CD4-positive, alpha-beta T cell treated with Interleukin-15 for 1 hour (primary cell): ENCODE data around the gene ADAMTS17.

Source experiments
- DNase-seq: peaks from one replicate; pipeline ENCODE4 v3.0.0-alpha.2; 2020

ADAMTS17 gene

GRCh38 chr15:100245855-100246254, 95.9 kb downstream of the ADAMTS17 start:
- no peak for DNase-seq

GRCh38 chr15:100245487-100245820, 96.3 kb downstream of the ADAMTS17 start:
- DNase-seq, result no peak

- DNase-seq, result no peak
These were observed 96.8 kb downstream of the ADAMTS17 start for GRCh38 chr15:100244796-100245486.

- DNase-seq, result no peak
These were observed 98.8 kb downstream of the ADAMTS17 start for GRCh38 chr15:100242989-100243388.

GRCh38 chr15:100241572-100242482, 99.9 kb downstream of the ADAMTS17 start:
- no peak for DNase-seq

GRCh38 chr15:100236981-100237720, 104.6 kb downstream of the ADAMTS17 start:
- no peak for DNase-seq

- DNase-seq, result no peak
These were observed 106.7 kb downstream of the ADAMTS17 start for GRCh38 chr15:100235030-100235617.

GRCh38 chr15:100234158-100235029, 107.4 kb downstream of the ADAMTS17 start:
- no peak for DNase-seq

GRCh38 chr15:100230784-100231183, 111.0 kb downstream of the ADAMTS17 start:
- no peak for DNase-seq

GRCh38 chr15:100229181-100230163, 112.3 kb downstream of the ADAMTS17 start:
- no peak for DNase-seq

- DNase-seq, result no peak
These were observed 114.0 kb downstream of the ADAMTS17 start for GRCh38 chr15:100227781-100228180.

GRCh38 chr15:100226107-100226506, 115.7 kb downstream of the ADAMTS17 start:
- no peak for DNase-seq

GRCh38 chr15:100224206-100225185, 117.3 kb downstream of the ADAMTS17 start:
- no peak for DNase-seq

- no peak for DNase-seq
These were observed 119.4 kb downstream of the ADAMTS17 start for GRCh38 chr15:100222349-100222715.

GRCh38 chr15:100221471-100222348, 120.1 kb downstream of the ADAMTS17 start:
- no peak for DNase-seq

- no peak for DNase-seq
These were observed 121.6 kb downstream of the ADAMTS17 start for GRCh38 chr15:100220058-100220768.

GRCh38 chr15:100218434-100218833, 123.3 kb downstream of the ADAMTS17 start:
- DNase-seq, result no peak

GRCh38 chr15:100216182-100216581, 125.6 kb downstream of the ADAMTS17 start:
- no peak for DNase-seq
